ENCODE measurements around the gene RELN. TPM values are rescaled to one million over a fixed set of nuclear protein-coding genes. Genes with fewer than 3 reads are reported as not detected.
"Not testable (repeated sequence)": the region's sequence is repeated elsewhere in the genome, so short reads cannot be mapped to it uniquely, and the experiment has no call there.

RELN gene
- total RNA-seq, 2 experiments from 2014 or later: not detected

DNA sequence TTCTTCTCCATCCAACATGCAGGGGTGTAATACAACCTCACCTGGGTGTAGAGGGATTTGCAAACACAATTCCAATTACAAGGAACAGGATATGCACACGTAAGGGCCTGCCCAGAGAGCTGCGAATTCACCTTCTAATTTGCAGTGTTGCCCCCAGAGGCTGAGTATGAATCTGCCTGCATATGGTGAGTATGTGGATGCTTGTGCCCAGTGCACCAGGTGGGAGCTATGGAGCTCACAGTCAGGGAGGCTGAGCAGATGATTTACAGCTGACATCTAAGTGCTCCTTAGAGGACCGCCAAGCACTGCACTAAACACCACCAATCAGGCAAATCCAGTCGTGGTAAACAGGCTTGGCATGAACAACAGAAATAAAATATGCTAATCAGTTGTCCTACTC is 132.0 kb downstream of the RELN start:
- no peak overlapping the region for H3K4me3 Mint-ChIP-seq
- peaks cover 11% of the 10 kb centered on the region for H3K27me3 Mint-ChIP-seq
- no peak overlapping the region for H3K27ac Mint-ChIP-seq
- DNase-seq (no peak), ATAC-seq (no peak)
- H3K9me3 Mint-ChIP-seq (ENCODE audit: low read depth): no peaks in the 10 kb centered on the region
- H3K36me3 Mint-ChIP-seq (ENCODE audit: low read depth): no peaks in the 10 kb centered on the region
- intact Hi-C loops (cut with DNase I, micrococcal nuclease): no loop called here
- POLR2A ChIA-PET: no interaction called here
- CTCF ChIA-PET: no interaction called here
- no peaks in the 10 kb centered on the region for H3K4me1 Mint-ChIP-seq

DNA sequence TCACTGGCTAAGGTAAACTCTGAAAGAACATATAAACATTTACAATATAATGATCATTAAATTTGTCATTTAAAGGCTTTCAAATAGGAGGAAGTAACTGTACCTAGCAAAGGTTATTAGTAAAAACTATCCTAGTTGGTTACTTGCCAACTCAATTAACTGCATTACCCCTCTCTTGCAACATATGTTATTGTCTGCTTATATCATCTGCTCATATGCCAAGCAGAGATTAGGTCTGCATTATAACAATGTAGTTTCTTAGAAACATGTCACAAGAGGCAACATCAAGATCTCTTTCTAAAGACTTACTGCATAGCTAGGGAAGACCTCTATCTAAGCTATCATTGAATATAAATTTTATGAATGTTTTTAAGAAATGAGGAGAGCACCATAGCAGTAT is 132.5 kb downstream of the RELN start:
- intact Hi-C loops (cut with DNase I, micrococcal nuclease): no loop called here
- no peaks in the 10 kb centered on the region for H3K36me3 Mint-ChIP-seq (ENCODE audit: low read depth)
- H3K27me3 Mint-ChIP-seq: peaks cover 11% of the 10 kb centered on the region
- H3K27ac Mint-ChIP-seq: no peak overlapping the region
- ChIA-PET CTCF (no interaction called here), POLR2A (no interaction called here)
- ATAC-seq (no peak), DNase-seq (no peak)
- no peaks in the 10 kb centered on the region for H3K9me3 Mint-ChIP-seq (ENCODE audit: low read depth)
- H3K4me1 Mint-ChIP-seq: no peaks in the 10 kb centered on the region
- no peak overlapping the region for H3K4me3 Mint-ChIP-seq

DNA sequence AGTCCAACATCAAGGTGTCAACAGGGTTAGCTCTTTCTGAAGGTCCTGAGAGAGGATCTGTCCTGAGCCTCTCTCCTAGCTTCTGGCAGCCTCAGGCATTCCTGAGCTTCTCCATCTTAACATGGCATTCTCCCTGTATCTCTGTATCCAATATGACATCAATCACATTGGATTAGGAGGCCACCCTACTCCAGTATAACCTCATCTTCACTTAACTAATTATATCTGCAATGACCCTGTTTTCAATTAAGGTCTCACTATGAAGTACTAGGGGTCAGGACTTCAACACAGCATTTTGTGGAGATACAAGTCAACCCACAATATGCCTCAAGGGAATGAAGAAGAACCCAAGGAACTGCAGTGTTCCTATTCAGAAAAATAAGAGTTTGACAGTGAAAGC is 133.8 kb downstream of the RELN start:
- H3K9me3 Mint-ChIP-seq (ENCODE audit: low read depth): no peaks in the 10 kb centered on the region
- H3K27ac Mint-ChIP-seq: no peak overlapping the region
- DNase-seq (no peak), ATAC-seq (no peak)
- intact Hi-C loops (cut with DNase I, micrococcal nuclease): no loop called here
- peaks cover 11% of the 10 kb centered on the region for H3K27me3 Mint-ChIP-seq
- H3K36me3 Mint-ChIP-seq (ENCODE audit: low read depth): no peaks in the 10 kb centered on the region
- ChIA-PET POLR2A (no interaction called here), CTCF (no interaction called here)
- no peaks in the 10 kb centered on the region for H3K4me1 Mint-ChIP-seq
- H3K4me3 Mint-ChIP-seq: no peak overlapping the region

DNA sequence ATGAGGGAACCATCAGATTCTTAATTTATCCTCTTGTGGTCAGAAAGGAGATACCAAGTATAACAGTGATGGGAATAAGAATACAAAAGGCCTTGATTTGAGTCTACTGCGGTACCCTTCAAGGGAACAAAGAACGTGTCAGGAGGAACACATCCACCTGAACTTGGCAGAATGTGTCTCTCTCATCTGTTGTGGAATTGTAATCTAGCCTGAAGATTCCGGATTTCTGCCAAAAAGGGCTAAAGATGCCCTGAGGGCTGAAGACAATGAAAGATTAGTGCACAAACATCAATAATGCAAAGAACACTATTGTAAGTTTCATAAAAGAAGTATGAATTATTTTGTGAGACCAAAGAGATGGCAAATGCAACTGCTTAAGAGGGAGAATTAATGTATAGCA is 134.8 kb downstream of the RELN start:
- no peaks in the 10 kb centered on the region for H3K4me1 Mint-ChIP-seq
- ChIA-PET CTCF (no interaction called here), POLR2A (no interaction called here)
- no peak overlapping the region for H3K4me3 Mint-ChIP-seq
- no peak overlapping the region for H3K27ac Mint-ChIP-seq
- H3K36me3 Mint-ChIP-seq (ENCODE audit: low read depth): no peaks in the 10 kb centered on the region
- ATAC-seq (no peak), DNase-seq (no peak)
- peaks cover 11% of the 10 kb centered on the region for H3K27me3 Mint-ChIP-seq
- H3K9me3 Mint-ChIP-seq (ENCODE audit: low read depth): no peaks in the 10 kb centered on the region
- intact Hi-C loops (cut with DNase I, micrococcal nuclease): no loop called here

DNA sequence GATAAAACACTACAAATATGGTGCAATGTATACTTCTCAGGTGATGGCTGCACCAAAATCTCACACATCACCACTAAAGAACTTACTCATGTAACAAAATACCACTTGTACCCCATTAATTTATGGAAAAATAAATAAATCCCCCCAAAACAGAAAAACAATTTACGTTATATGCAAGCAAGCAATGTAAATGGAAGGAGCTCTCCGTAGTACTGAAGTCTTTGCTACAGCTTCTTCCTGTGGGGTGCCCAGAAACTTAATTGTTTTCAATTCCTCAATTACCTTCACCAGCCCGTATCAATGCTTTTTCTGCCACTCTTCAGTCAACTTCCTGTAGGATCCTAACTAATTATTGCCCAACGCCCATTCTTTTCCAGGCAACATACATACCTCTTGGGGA is 138.1 kb downstream of the RELN start:
- no peak for DNase-seq
- ChIA-PET POLR2A (no interaction called here), CTCF (no interaction called here)
- Mint-ChIP-seq H3K27ac (no peak overlapping the region), H3K36me3 (ENCODE audit: low read depth) (no peaks in the 10 kb centered on the region), H3K4me1 (no peaks in the 10 kb centered on the region), H3K4me3 (no peak overlapping the region), H3K27me3 (peaks cover 8% of the 10 kb centered on the region), H3K9me3 (ENCODE audit: low read depth) (no peaks in the 10 kb centered on the region)
- intact Hi-C loops (cut with DNase I, micrococcal nuclease): no loop called here
- no peak for ATAC-seq

DNA sequence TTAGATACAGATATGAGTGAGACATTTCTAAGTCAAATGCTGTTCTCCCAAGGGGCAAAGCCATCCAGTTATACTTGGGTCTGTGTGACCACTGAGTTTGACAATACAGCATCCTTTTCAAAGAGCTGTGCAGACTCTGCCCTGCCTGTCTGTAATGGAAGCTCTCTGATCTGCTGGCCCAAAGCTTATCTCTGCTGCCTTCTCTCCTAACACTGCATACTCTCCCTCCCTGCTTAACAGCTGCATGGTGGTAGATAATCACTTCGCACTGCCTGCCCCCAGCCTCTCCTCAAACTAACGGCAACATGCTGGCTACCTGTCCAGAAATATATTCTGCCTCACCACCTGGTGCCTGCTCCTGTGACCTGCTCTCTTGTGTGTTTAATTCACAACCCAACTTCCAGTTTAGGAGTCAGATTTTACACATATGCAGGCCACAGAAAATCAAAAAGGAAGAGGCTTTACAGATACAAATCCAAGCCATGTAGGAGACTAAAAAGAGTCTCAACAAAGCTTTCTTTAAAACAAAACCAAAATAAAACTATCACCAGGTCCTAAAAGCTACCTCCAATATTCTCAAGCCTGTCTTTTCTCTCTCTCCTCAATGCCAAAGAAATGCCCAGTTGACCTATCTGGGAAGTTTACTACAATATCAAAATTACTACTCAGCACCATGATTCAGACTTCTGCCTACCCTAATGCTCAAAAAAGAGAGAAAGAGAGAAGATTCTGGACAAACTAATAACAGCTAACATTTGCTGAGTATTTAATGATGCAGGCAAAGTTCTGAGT is 145.6 kb downstream of the RELN start:
- POLR2A ChIA-PET: no interaction called here
- intact Hi-C loops (cut with DNase I, micrococcal nuclease): no loop called here
- Mint-ChIP-seq H3K4me3 (no peak overlapping the region), H3K27me3 (peaks cover 3% of the 10 kb centered on the region), H3K9me3 (ENCODE audit: low read depth) (no peaks in the 10 kb centered on the region), H3K4me1 (no peaks in the 10 kb centered on the region), H3K27ac (no peak overlapping the region), H3K36me3 (ENCODE audit: low read depth) (no peaks in the 10 kb centered on the region)
- no peak for DNase-seq
- ATAC-seq: no peak
- CTCF ChIA-PET: no interaction called here

DNA sequence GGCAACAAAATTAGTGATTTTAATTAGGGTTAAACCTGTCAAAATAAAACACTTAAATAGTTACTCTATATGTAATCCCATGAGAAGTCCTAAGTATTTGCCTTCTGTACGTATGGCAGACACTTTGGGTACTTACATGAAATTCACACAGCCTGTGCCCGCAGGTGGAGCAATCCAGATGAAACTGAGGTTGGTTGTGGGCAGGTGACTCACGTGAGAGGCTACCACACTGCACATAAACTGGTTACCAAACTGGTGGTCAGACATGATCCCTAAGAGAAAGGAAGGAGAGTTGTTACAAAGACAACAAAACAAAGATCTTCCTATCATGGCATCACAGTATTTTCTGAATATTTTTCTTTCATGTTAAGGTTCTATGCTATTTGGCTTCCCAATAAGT is 156.1 kb downstream of the RELN start:
- H3K9me3 Mint-ChIP-seq (ENCODE audit: low read depth): no peaks in the 10 kb centered on the region
- H3K36me3 Mint-ChIP-seq (ENCODE audit: low read depth): no peaks in the 10 kb centered on the region
- intact Hi-C loops (cut with DNase I, micrococcal nuclease): no loop called here
- ChIA-PET POLR2A (no interaction called here), CTCF (no interaction called here)
- ATAC-seq (no peak), DNase-seq (no peak)
- peaks cover 6% of the 10 kb centered on the region for H3K27me3 Mint-ChIP-seq
- no peaks in the 10 kb centered on the region for H3K4me1 Mint-ChIP-seq
- H3K4me3 Mint-ChIP-seq: no peak overlapping the region
- H3K27ac Mint-ChIP-seq: no peak overlapping the region

DNA sequence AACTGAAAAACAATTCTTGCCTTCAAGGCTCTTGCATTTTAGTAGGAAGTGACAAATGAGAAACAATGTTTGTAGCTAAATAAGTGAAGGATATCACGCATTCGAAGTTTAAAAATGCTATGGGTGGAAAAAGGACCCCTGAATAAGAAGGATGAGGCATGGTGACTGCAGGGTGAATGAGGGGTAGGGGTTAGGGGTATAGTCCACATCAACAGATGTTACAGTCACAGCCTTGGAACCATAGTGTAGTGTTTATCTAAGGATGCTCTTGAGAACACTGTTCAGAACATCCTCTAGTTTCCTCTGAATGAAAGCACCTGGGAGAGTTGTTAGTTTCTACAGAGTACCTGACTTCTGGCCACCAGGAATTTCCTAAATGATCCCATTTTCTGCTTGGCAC is 157.0 kb downstream of the RELN start:
- H3K27me3 Mint-ChIP-seq: peaks cover 7% of the 10 kb centered on the region
- no peak overlapping the region for H3K4me3 Mint-ChIP-seq
- no peaks in the 10 kb centered on the region for H3K36me3 Mint-ChIP-seq (ENCODE audit: low read depth)
- H3K4me1 Mint-ChIP-seq: no peaks in the 10 kb centered on the region
- no peak for DNase-seq
- intact Hi-C loops (cut with DNase I, micrococcal nuclease): no loop called here
- no peaks in the 10 kb centered on the region for H3K9me3 Mint-ChIP-seq (ENCODE audit: low read depth)
- ChIA-PET POLR2A (interaction anchor here (0.6 kb wide), 1 partner anchor 20 kb away, joined by 5 read pairs; no protein-coding TSS in a partner anchor), CTCF (no interaction called here)
- H3K27ac Mint-ChIP-seq: no peak overlapping the region
- ATAC-seq: no peak

DNA sequence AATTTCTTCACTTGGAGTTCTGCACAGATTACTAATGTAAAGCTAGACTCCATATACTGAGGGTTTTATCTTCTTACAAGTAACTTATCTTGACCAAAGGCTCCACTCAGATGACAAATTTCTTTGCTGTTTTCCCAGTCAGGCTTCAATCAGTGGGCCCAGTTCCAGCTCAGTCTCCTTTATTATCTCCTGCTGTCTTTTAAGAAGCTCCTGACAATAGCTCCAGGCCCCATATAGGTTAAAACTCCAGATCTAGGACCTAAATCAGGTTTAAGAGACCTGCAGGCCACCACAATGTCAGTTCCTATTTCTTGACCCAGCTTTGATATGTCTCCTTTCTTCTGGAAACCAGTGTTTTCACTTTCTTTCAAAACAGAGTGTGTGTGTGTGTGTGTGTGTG is 165.2 kb downstream of the RELN start:
- ChIA-PET POLR2A (no interaction called here), CTCF (interaction anchor here (0.6 kb wide), 1 partner anchor 65 kb away, joined by 5 read pairs; no protein-coding TSS in a partner anchor)
- intact Hi-C loops (cut with DNase I, micrococcal nuclease): no loop called here
- no peaks in the 10 kb centered on the region for H3K36me3 Mint-ChIP-seq (ENCODE audit: low read depth)
- no peak overlapping the region for H3K27ac Mint-ChIP-seq
- peaks cover 5% of the 10 kb centered on the region for H3K27me3 Mint-ChIP-seq
- H3K9me3 Mint-ChIP-seq (ENCODE audit: low read depth): peaks cover 4% of the 10 kb centered on the region
- ATAC-seq (no peak), DNase-seq (no peak)
- H3K4me1 Mint-ChIP-seq: no peaks in the 10 kb centered on the region
- H3K4me3 Mint-ChIP-seq: no peak overlapping the region

DNA sequence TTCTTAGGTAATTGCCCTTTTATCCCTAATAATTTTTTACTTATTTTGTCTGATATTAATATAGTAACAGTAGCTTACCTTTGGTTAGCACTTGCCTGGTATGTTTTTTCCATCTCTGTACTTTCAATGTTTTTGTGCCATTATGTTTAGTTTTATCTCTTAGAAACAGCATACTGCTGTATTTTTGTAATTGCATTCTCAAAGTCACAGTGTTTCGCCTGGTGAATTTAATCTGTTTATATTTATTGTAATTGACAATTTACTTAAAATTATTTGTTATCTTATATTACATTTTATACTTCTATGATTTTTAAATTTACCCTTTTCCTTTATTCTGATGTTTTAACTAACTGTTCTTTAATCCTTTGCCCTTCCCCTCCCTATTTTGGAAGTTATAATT is 166.4 kb downstream of the RELN start:
- H3K36me3 Mint-ChIP-seq (ENCODE audit: low read depth): no peaks in the 10 kb centered on the region
- H3K4me3 Mint-ChIP-seq: no peak overlapping the region
- DNase-seq (no peak), ATAC-seq (no peak)
- CTCF ChIA-PET: no interaction called here
- POLR2A ChIA-PET: no interaction called here
- no peak overlapping the region for H3K27ac Mint-ChIP-seq
- intact Hi-C loops (cut with DNase I, micrococcal nuclease): no loop called here
- H3K9me3 Mint-ChIP-seq (ENCODE audit: low read depth): peaks cover 4% of the 10 kb centered on the region
- H3K27me3 Mint-ChIP-seq: peaks cover under 1% of the 10 kb centered on the region
- H3K4me1 Mint-ChIP-seq: no peaks in the 10 kb centered on the region

DNA sequence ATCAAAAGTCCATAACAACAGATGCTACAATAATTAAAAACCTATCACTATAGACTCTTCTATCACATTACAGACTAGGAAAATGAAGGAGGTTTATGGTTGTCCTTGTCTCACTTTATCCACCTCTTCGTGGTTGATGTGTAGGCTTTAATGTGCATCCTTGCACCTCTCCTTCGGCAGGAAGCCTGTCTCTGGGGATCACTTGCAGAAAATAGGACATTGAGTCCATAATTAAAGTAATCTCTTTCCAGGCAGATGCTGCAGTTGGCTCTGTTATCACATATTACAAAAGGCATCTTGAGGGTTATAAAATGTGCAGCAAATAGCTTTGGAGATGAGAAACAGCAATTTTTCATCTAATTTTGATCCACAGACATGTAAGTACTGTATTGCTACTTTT is 168.4 kb downstream of the RELN start:
- POLR2A ChIA-PET: no interaction called here
- Mint-ChIP-seq H3K36me3 (ENCODE audit: low read depth) (no peaks in the 10 kb centered on the region), H3K4me1 (no peaks in the 10 kb centered on the region), H3K9me3 (ENCODE audit: low read depth) (peaks cover 4% of the 10 kb centered on the region), H3K27me3 (peaks cover 3% of the 10 kb centered on the region), H3K27ac (no peak overlapping the region), H3K4me3 (no peak overlapping the region)
- DNase-seq (no peak), ATAC-seq (no peak)
- CTCF ChIA-PET: interaction anchor here (1.1 kb wide), 1 partner anchor 15 kb away, joined by 3 read pairs; no protein-coding TSS in a partner anchor
- intact Hi-C loops (cut with DNase I, micrococcal nuclease): no loop called here

DNA sequence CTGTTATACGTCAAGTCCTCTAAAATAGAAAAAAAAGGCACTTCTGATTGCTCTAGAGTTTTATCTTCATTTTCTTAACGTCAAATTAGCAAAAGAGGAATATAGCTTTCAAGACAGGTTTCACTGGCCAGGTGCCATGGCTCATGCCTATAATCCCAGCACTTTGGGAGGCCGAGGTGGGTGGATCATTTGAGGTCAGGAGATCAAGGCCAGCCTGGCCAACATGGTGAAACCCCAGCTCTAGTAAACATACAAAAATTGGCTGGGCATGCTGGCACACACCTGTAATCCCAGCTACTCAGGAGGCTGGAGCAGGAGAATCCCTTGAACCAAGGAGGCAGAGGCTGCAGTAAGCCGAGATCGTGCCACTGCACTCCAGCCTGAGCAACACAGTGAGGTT is 173.5 kb downstream of the RELN start:
- CTCF ChIA-PET: not testable (repeated sequence)

DNA sequence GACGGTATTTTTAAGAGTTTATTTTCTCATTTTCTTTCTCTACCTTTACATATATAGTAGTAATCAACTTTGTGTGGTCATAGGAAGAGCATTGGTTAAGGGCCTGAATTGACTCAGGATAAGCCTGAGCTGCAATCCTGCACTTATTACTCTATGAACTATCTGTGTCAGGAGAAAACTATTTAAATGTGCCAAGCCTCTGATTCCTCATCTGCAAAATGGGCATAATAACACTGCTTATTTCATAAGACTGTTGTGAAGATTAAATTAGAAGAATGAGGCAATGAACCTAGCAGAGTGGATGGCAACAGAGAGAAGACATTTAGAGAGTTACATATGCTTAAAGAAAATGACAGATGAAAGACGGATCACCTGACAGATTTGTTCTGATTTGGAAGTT is 175.5 kb downstream of the RELN start:
- Mint-ChIP-seq H3K36me3 (ENCODE audit: low read depth) (no peaks in the 10 kb centered on the region), H3K27ac (no peak overlapping the region), H3K27me3 (peaks cover 5% of the 10 kb centered on the region), H3K4me3 (no peak overlapping the region), H3K4me1 (peaks cover 19% of the 10 kb centered on the region), H3K9me3 (ENCODE audit: low read depth) (no peaks in the 10 kb centered on the region)
- ATAC-seq (no peak), DNase-seq (no peak)
- ChIA-PET POLR2A (no interaction called here), CTCF (no interaction called here)
- intact Hi-C loops (cut with DNase I, micrococcal nuclease): no loop called here

More for the DNA sequence above, 173.5 kb downstream of the RELN start:
- H3K36me3 Mint-ChIP-seq (ENCODE audit: low read depth); H3K27me3 Mint-ChIP-seq; ATAC-seq; H3K27ac Mint-ChIP-seq; H3K4me3 Mint-ChIP-seq; POLR2A ChIA-PET; intact Hi-C loops (cut with DNase I, micrococcal nuclease); DNase-seq; H3K9me3 Mint-ChIP-seq (ENCODE audit: low read depth): not testable (repeated sequence)
- H3K4me1 Mint-ChIP-seq: peaks cover 14% of the 10 kb centered on the region

Data from activated CD4-positive, alpha-beta T cell treated with anti-CD3 and anti-CD28 coated beads for 36 hours (primary cell).